HG02970 (cell line): ENCODE measurements around the gene C22orf42.
"Not testable (repeated sequence)": the region's sequence is repeated elsewhere in the genome, so short reads cannot be mapped to it uniquely, and the experiment has no call there.

ENCODE experiments used
- ATAC-seq: cut with Tn5 transposase; IDR thresholded peaks from one replicate; pipeline ENCODE4 v1.9.1; 2021; ENCODE audit warnings: mild to moderate bottlenecking, moderate library complexity, moderate number of reproducible peaks; ENCODE audit not compliant: unreplicated experiment, low FRiP score

The C22orf42 gene

DNA sequence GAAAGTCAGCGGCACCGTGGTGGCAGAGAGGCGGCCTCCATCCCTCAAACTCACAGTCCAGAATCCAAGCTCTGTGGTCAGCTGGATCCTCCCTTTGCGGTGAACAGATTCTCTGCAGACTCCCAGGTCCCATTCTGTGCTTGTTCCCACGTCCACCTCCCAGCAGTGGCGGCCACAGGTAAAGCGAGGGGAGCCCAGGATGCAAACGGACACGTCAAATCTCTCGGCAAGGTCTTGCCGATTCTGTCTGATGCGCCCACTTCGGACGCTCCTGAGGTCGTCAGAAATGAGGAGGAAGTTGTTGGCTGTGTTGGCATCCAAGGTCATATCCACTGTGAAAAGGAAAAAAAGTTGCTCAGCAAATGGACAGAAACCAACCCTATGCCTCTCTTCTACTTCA lies 31.9 kb upstream of the C22orf42 start:
- ATAC-seq: not testable (repeated sequence)

DNA sequence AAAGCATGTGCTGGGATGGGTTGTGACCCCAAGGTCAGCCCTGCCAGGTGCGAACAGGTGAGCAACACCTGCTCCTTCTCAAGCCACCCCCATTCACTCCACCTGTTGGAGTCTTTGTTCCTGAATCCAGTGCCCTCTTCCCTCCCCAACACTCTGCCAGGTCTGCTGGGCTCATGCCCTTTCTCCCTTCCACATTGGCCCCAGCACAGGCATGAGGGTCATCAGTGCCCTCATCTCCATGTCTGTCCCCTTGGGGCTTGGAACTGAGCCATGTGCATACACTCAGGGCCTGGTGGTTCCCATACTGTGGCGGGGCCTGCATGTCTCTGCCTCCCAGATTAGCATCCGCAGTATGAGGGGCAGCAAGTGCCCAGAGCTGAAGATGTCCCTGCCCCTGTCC lies 26.7 kb upstream of the C22orf42 start:
- ATAC-seq: no peak

DNA sequence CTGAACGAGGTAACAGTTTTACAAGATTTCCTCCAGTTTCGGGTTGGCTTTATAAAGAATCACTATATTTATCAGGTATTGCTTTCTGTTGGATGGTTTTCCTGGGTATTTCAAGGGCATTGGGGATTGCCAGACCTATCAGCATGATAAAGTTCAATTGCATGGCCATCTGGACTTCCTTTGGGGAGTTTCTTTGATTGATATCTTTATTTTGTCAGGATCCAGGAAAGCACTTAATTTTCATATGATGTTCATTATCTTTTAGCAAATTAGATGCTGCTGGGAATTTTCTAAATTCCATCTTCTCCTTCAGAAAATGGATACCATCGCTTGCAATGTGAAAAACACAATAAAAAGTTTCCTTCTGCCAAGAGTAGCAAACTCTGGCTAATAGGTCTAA lies 24.5 kb upstream of the C22orf42 start:
- ATAC-seq: no peak

DNA sequence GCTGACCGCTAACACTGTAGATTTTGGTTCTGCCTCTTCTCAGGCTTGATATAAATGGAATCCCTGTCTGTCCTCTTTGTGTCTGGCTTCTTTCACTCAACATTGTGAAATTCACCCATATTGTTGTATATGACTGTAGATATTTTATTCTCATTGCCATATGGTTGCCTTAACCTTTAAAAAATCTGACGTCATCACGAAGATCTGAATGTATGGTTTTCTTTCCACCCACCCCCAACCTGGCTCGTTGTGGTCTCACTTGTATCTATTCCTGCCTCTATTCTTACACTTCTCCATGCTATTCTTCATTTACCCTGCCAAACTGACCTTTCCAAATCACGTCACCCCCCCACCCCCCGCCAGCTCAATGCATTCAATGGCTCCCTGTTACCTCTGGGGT lies 21.9 kb upstream of the C22orf42 start:
- no peak for ATAC-seq

DNA sequence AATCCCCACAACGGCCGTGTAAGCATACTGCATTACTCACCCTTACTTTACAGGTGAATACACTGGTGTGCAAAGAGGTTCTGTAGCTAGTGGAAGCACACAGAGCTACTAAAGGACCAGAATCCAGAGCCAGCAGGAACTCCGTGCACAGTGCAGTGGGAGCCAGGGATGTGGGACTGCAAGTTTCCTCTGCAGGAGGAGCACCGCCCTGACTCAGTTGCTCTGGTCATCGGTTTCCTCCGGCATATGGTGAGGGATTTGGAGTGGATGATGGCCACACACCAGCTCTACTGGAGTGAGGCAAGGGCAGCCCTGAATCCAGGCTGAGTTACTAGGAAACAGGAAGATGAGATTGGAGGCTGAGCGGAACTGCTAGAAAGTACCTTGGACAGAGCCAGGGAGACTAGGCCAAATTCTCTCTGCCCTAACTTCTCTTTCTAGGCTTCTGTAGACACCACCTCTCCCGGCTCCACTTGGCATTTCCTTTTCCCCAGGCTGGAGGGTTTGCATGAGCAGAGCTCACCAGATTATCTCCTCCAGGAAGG lies 18.2 kb upstream of the C22orf42 start:
- ATAC-seq: no peak

- no peak for ATAC-seq
These were observed 16.9 kb upstream of the C22orf42 start for GRCh38 chr22:32175683-32176644.

GRCh38 chr22:32175115-32175514 lies 16.0 kb upstream of the C22orf42 start:
- no peak for ATAC-seq

DNA sequence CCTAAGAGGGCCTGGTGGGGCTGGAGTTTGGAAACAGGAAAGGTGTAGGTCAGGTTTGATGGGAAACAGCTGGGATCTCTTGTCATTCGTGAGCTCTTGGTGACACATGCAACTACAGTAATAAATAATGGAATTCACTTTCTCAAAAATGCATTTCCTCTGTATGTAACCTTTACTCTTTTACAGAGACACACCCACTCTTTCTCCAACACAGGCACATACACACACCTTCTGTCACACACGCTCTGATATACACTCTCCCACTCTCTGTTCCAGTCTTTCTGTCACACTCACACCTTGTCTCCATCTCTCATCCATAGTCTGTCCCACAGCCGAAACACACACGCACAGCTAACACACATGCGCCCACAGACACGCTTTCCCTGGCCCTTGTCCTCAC lies 6.6 kb upstream of the C22orf42 start:
- ATAC-seq: no peak

GRCh38 chr22:32164075-32164860 lies 5.2 kb upstream of the C22orf42 start:
- no peak for ATAC-seq

DNA sequence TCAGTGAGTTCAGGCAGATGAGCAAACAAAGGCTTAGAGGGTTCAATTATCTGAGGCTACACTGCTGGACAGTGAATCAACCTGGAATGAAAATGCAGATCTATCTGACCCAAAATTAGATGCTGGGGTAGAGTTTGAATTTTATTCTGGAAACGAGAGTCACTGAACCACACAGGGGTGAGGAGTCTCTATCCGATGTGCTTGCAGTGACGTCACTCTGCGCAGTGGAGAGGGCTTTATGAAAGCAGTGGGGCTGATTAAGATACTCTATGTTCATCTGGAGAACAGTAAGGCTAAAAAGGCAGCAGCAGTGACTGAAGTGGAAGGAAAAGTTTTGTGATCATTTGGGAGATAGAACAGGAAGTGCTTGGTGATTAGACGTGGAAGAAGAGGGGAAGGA lies 1.3 kb upstream of the C22orf42 start:
- not testable (repeated sequence) for ATAC-seq

- ATAC-seq: not testable (repeated sequence)
These were observed 1.5 kb downstream of the C22orf42 start for GRCh38 chr22:32157632-32158031.

DNA sequence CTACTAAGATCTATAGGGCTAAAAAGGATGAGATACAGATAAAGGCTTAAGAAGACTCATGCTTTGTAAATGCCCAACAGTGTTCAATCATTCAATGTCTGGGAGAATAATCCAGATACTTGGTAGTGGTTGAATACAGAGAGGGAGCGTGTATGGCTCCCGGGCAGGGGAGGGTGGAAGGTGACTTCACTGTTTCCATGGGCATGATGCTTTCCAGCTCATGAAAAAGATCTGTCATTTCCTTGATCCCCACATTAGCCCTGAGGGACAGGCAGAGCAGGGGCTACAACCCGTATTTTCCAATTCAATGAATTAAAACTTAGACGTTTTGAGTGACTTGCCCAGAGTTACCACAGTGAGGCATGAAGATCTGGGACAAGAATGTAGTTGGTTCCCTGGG lies 4.4 kb downstream of the C22orf42 start:
- not testable (repeated sequence) for ATAC-seq

GRCh38 chr22:32151641-32152040 lies 7.5 kb downstream of the C22orf42 start:
- not testable (repeated sequence) for ATAC-seq

DNA sequence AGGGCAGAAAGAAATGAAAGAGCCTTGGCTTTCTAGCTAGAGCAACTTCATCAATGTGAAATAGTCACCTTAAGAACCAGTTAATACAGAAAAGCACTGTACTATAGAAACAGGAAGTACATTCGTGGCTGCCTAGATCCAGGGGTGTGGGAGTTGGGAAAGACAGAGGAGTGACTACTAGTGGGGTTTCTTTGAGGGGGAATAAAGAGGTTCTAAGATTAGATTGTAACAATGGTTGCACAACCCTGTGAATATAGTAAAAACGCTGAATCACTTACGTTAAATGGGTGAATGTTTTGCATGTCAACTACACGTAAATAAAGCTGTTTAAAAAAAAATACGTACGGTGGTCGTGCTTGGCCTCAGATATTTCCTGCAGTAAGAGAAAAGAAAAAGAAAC lies 8.5 kb downstream of the C22orf42 start:
- not testable (repeated sequence) for ATAC-seq

DNA sequence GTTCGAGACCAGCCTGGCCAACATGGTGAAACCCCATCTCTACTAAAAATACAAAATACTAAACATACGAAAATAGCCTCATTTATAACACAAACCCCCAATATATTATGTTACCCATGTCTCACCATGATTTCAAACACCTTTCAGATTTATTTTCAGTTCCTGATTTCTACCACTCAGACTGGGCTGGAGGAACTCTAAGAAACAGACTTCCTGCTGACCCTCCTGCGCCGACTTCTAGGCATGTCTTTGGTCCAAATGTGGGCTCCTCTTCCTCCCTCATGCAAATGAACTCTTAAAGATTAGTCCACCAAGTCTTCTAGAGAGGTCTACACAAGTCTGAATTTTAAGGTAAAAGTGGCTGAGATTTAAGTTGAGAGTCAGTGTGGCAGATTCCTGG lies 10.7 kb downstream of the C22orf42 start:
- ATAC-seq: not testable (repeated sequence)

GRCh38 chr22:32147128-32147527 lies 12.0 kb downstream of the C22orf42 start:
- not testable (repeated sequence) for ATAC-seq

DNA sequence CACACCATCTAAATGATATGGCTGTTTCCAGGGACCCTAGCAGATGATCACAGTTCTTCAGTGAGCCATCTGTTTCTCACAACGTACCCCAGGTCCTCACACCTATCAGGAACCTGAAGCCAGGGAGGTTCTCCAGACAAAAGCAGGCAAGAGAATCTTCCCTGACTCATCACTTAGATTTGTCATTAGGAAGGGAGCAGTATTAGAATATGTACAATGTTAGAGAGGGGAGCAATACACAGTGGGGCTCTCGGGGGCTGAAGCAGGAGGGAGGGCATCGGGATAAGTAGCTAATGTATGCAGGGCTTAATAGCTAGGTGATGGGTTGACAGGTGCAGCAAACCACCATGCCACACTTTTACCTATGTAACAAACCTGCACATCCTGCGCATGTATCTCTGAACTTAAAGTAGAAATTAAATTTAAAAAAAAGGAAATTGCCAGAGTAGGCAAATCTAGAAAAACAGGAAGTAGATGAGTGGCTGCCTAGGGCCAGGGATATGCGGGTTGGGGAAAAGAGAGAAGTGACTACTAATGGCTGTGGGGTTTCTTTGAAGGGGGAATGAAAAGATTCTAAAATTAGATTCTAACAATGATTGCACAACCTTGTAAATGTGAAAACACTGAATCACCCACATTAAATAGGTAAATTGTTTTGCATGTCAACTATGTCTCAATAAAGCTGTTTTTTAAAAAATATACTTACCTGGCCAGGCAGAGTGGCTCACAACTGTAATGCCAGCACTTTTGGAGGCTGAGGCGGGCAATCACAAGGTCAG lies 14.4 kb downstream of the C22orf42 start:
- ATAC-seq: no peak

- no peak for ATAC-seq
These were observed 16.5 kb downstream of the C22orf42 start for GRCh38 chr22:32142600-32142999.

DNA sequence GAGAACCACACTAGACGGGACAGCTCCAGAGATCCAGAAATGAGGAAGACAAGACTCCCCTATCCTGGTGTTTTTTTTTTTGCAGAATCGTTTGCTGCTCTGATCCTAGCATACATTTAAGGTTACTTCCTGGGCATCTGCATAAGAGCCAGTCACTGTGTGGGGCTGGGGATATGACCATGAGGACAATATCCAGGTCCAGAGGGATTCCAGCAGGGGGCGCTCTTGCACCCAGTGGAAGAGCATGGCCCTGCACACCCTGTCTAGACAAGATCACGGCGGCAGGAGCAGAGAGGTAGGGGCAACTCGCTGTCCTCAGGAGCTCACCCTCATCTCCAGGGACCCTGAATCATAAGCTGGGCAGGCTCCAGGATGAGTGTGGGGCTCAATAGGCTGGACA lies 18.4 kb downstream of the C22orf42 start:
- ATAC-seq: not testable (repeated sequence)

GRCh38 chr22:32138576-32138975 lies 20.5 kb downstream of the C22orf42 start:
- ATAC-seq: not testable (repeated sequence)
